ENCODE measurements around the gene ITK.

DNA sequence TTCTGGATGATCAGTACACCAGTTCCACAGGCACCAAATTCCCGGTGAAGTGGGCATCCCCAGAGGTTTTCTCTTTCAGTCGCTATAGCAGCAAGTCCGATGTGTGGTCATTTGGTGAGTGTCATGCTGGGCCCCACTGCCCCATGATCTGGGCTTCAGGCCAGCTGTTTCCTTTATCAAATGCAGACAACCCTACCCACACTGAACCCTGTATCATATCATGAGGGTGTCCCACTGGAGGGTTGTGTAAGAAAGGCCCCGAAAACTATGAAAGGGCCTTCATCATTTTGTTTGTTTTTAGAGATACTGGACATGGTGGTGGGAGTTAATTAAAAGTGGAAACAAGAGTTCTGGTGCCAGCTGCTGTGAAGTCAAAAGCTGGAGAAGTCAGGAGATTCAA is 65.2 kb downstream of the ITK start:
- TF ChIP-seq, protein P1, sequence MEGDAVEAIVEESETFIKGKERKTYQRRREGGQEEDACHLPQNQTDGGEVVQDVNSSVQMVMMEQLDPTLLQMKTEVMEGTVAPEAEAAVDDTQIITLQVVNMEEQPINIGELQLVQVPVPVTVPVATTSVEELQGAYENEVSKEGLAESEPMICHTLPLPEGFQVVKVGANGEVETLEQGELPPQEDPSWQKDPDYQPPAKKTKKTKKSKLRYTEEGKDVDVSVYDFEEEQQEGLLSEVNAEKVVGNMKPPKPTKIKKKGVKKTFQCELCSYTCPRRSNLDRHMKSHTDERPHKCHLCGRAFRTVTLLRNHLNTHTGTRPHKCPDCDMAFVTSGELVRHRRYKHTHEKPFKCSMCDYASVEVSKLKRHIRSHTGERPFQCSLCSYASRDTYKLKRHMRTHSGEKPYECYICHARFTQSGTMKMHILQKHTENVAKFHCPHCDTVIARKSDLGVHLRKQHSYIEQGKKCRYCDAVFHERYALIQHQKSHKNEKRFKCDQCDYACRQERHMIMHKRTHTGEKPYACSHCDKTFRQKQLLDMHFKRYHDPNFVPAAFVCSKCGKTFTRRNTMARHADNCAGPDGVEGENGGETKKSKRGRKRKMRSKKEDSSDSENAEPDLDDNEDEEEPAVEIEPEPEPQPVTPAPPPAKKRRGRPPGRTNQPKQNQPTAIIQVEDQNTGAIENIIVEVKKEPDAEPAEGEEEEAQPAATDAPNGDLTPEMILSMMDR (IDR thresholded peaks at IDR 0.05) = no peak
- no peak for TF ChIP-seq POLR2A (IDR thresholded peaks at IDR 0.05)

Measured in testis (tissue), 2 donors.